ENCODE measurements around the gene EFTUD2. TPM values are rescaled to one million over a fixed set of nuclear protein-coding genes. Genes with fewer than 3 reads are reported as not detected.
"Not testable (repeated sequence)": the region's sequence is repeated elsewhere in the genome, so short reads cannot be mapped to it uniquely, and the experiment has no call there.

Gene EFTUD2
- 100 to 1,000 TPM; 135 to 178 (median 164) TPM for total RNA-seq
- 118 TPM for total RNA-seq (2013)

- Mint-ChIP-seq H3K36me3 (no peaks in the 10 kb centered on the region), H3K9me3 (no peaks in the 10 kb centered on the region), H3K27me3 (ENCODE audit: low read depth in 2 of 2) (peaks cover 3 to 11% of the 10 kb centered on the region in 2 donors), H3K4me1 (peaks cover 16 to 32% of the 10 kb centered on the region in 2 donors), H3K4me3 (peak within 1 kb of the TSS; percentile 92), H3K27ac (peak within 1 kb of the TSS; percentile 99)
- peak within 1 kb of the TSS; percentile 99 for H3K27ac ChIP-seq (ENCODE audit: low read length)
- no peaks in the 10 kb centered on the region for H3K9me3 ChIP-seq (ENCODE audit: control insufficient read depth, insufficient read depth, low read length)
- ATAC-seq (peak; percentile 93 to 95 (median 94)), DNase-seq (peak; percentile 94 to 97)
- peaks cover 20% of the 10 kb centered on the region for H3K4me1 ChIP-seq (ENCODE audit: control insufficient read depth, insufficient read depth, low read length)
- H3K27me3 ChIP-seq (ENCODE audit: control insufficient read depth, insufficient read depth, low read length), result no peaks in the 10 kb centered on the region
- no peak for TF ChIP-seq CTCF (IDR thresholded peaks at IDR 0.05)
- peak within 1 kb of the TSS; percentile 97 for H3K4me3 ChIP-seq (ENCODE audit: low read length)
- intact Hi-C loops (cut with micrococcal nuclease), result loop anchor here (1.0 kb wide), 2 partner anchors 48 to 162 kb away; partner anchors contain the start of genes KIF18B and NMT1
- under 1% methylated on average over 54 of the region's 54 CpGs for WGBS (ENCODE audit: insufficient coverage)
- peaks cover 4% of the 10 kb centered on the region for H3K36me3 ChIP-seq (ENCODE audit: control insufficient read depth, insufficient read depth, low read length)
Observed at GRCh38 chr17:44899074-44899782, at the start of gene EFTUD2. Gene EFTUD2, minus strand, starts transcription at chr17:44899445. Its CDS starts 4,924 bp downstream, at chr17:44894521.

GRCh38 chr17:44948315-44948795, 49.1 kb upstream of the EFTUD2 start:
- Histone ChIP-seq H3K27ac (ENCODE audit: low read length) (no peak overlapping the region), H3K4me1 (ENCODE audit: control insufficient read depth, insufficient read depth, low read length) (peaks cover 13% of the 10 kb centered on the region), H3K9me3 (ENCODE audit: control insufficient read depth, insufficient read depth, low read length) (no peaks in the 10 kb centered on the region), H3K27me3 (ENCODE audit: control insufficient read depth, insufficient read depth, low read length) (peaks cover 2% of the 10 kb centered on the region), H3K4me3 (ENCODE audit: low read length) (peak overlapping the region; percentile 62), H3K36me3 (ENCODE audit: control insufficient read depth, insufficient read depth, low read length) (no peaks in the 10 kb centered on the region)
- ATAC-seq (no peak), DNase-seq (no peak)
- intact Hi-C loops (cut with micrococcal nuclease), result loop anchor here (5.0 kb wide), 1 partner anchor 104 kb away; the partner anchor contains the start of gene DCAKD
- Mint-ChIP-seq H3K4me3 (peak overlapping the region; percentile 92), H3K27ac (peak overlapping the region; percentile 91), H3K9me3 (no peaks in the 10 kb centered on the region), H3K36me3 (no peaks in the 10 kb centered on the region), H3K27me3 (ENCODE audit: low read depth in 2 of 2) (no peaks in the 10 kb centered on the region), H3K4me1 (peaks cover 6 to 8% of the 10 kb centered on the region in 2 donors)
- no peak for TF ChIP-seq CTCF (IDR thresholded peaks at IDR 0.05)
- 77% methylated on average over 5 of the region's 7 CpGs for WGBS (ENCODE audit: insufficient coverage)

- intact Hi-C loops (cut with micrococcal nuclease), result loop anchor here (1.0 to 5.0 kb wide), 2 partner anchors 48 to 105 kb away; partner anchors contain the start of genes DCAKD and EFTUD2
- ATAC-seq (peak; percentile 97 to 99 (median 98)), DNase-seq (peak; percentile 86 to 94)
- Histone ChIP-seq H3K4me1 (ENCODE audit: control insufficient read depth, insufficient read depth, low read length) (peaks cover 13% of the 10 kb centered on the region), H3K9me3 (ENCODE audit: control insufficient read depth, insufficient read depth, low read length) (no peaks in the 10 kb centered on the region), H3K27me3 (ENCODE audit: control insufficient read depth, insufficient read depth, low read length) (peaks cover 2% of the 10 kb centered on the region), H3K4me3 (ENCODE audit: low read length) (peak within 1 kb of the TSS; percentile 62), H3K27ac (ENCODE audit: low read length) (peak within 1 kb of the TSS; percentile 69), H3K36me3 (ENCODE audit: control insufficient read depth, insufficient read depth, low read length) (no peaks in the 10 kb centered on the region)
- Mint-ChIP-seq H3K4me1 (peaks cover 6 to 8% of the 10 kb centered on the region in 2 donors), H3K36me3 (no peaks in the 10 kb centered on the region), H3K9me3 (no peaks in the 10 kb centered on the region), H3K27ac (peak within 1 kb of the TSS; percentile 91), H3K27me3 (ENCODE audit: low read depth in 2 of 2) (no peaks in the 10 kb centered on the region), H3K4me3 (peak within 1 kb of the TSS; percentile 92)
- 2% methylated on average over 62 of the region's 62 CpGs for WGBS (ENCODE audit: insufficient coverage)
- TF ChIP-seq CTCF (IDR thresholded peaks at IDR 0.05), result no peak
Observed at GRCh38 chr17:44947461-44948314, 48.4 kb upstream of the EFTUD2 start, which contains the start of gene KIF18B. Gene KIF18B, minus strand, starts transcription at chr17:44947773. Its CDS starts 11,429 bp downstream, at chr17:44936344.

- H3K4me3 ChIP-seq (ENCODE audit: low read length); H3K36me3 ChIP-seq (ENCODE audit: control insufficient read depth, insufficient read depth, low read length); H3K9me3 ChIP-seq (ENCODE audit: control insufficient read depth, insufficient read depth, low read length); ATAC-seq; DNase-seq; H3K36me3 Mint-ChIP-seq; H3K4me3 Mint-ChIP-seq; H3K27me3 ChIP-seq (ENCODE audit: control insufficient read depth, insufficient read depth, low read length); H3K27ac ChIP-seq (ENCODE audit: low read length); H3K9me3 Mint-ChIP-seq; H3K27me3 Mint-ChIP-seq (ENCODE audit: low read depth in 2 of 2); H3K27ac Mint-ChIP-seq; H3K4me1 Mint-ChIP-seq: not testable (repeated sequence)
- intact Hi-C loops (cut with micrococcal nuclease), result loop anchor here (5.0 kb wide), 1 partner anchor 107 kb away; the partner anchor contains the start of gene DCAKD
- 96% methylated on average over 10 of the region's 10 CpGs for WGBS (ENCODE audit: insufficient coverage)
- H3K4me1 ChIP-seq (ENCODE audit: control insufficient read depth, insufficient read depth, low read length), result peaks cover 19% of the 10 kb centered on the region
Observed at GRCh38 chr17:44945652-44946051, 46.4 kb upstream of the EFTUD2 start.

Measured in natural killer cell (primary cell).